ENCODE measurements around the gene SNAI3.

Gene SNAI3

GRCh38 chr16:88631920-88632586 is 54.3 kb downstream of the SNAI3 start:
- DNase-seq: no peak

- no peak for DNase-seq
These were observed 54.9 kb downstream of the SNAI3 start for GRCh38 chr16:88631384-88631783.

- no peak for DNase-seq
These were observed 55.4 kb downstream of the SNAI3 start for GRCh38 chr16:88630941-88631340.

- no peak for DNase-seq
These were observed 55.9 kb downstream of the SNAI3 start for GRCh38 chr16:88630433-88630832.

- DNase-seq: no peak
These were observed 56.5 kb downstream of the SNAI3 start for GRCh38 chr16:88629835-88630234.

GRCh38 chr16:88628512-88628974 is 57.8 kb downstream of the SNAI3 start:
- DNase-seq: no peak

All from NCI-H2081 (cell line).